Thymus (tissue), 11 donors: ENCODE measurements around the gene RBM25. TPM values are rescaled to one million over a fixed set of nuclear protein-coding genes. Genes with fewer than 3 reads are reported as not detected.
"Not testable (repeated sequence)": the region's sequence is repeated elsewhere in the genome, so short reads cannot be mapped to it uniquely, and the experiment has no call there.

Experiments used
- DNase-seq, 9 donors: peaks; one replicate each; pipeline ENCODE4 v3.0.0-alpha.2; 2013; ENCODE audit warnings: low spot score in 9 of 9, low read depth in 6 of 9, missing footprints in 1 of 9
- H3K27ac ChIP-seq, 2 donors: one replicate each; pipeline ENCODE4 v1.5.1; 2013; ENCODE audit warnings: control low read depth in 1 of 2, low read depth in 1 of 2, low read length in 1 of 2, mild to moderate bottlenecking in 1 of 2, moderate library complexity in 1 of 2
- H3K27me3 ChIP-seq, 2 donors: one replicate each; pipeline ENCODE4 v1.5.1; 2013; ENCODE audit warnings: low read length in 1 of 2; ENCODE audit not compliant: control insufficient read depth in 2 of 2, insufficient read depth in 1 of 2
- H3K36me3 ChIP-seq, 2 donors: one replicate each; pipeline ENCODE4 v1.5.1; 2013; ENCODE audit warnings: low read length in 1 of 2, mild to moderate bottlenecking in 1 of 2, moderate library complexity in 1 of 2; ENCODE audit not compliant: control insufficient read depth in 2 of 2, insufficient read depth in 2 of 2
- H3K4me1 ChIP-seq, 2 donors: one replicate each; pipeline ENCODE4 v1.5.1; 2013; ENCODE audit warnings: low read length in 2 of 2; ENCODE audit not compliant: control insufficient read depth in 2 of 2, insufficient read depth in 2 of 2
- H3K4me3 ChIP-seq, 2 donors: one replicate each; pipeline ENCODE4 v1.5.1; 2013; ENCODE audit warnings: low read length in 2 of 2, control low read depth in 1 of 2, mild to moderate bottlenecking in 1 of 2
- H3K9me3 ChIP-seq, 2 donors: one replicate each; pipeline ENCODE4 v1.5.1; 2013; ENCODE audit warnings: low read length in 1 of 2, mild to moderate bottlenecking in 1 of 2; ENCODE audit not compliant: control insufficient read depth in 2 of 2, insufficient read depth in 1 of 2
- WGBS: extraction: QIAGEN DNeasy Blood & Tissue Kit; methylation state at CpG from one replicate; pipeline ENCODE4 v1.1.7; 2013; 5-methylcytosine and 5-hydroxymethylcytosine counted together
- polyA plus RNA-seq: library from polyadenylated mRNA; stranded (reverse); fragments of 200-250 nt; gene quantifications from one replicate; pipeline ENCODE4 v1.2.3, GENCODE V29; 2013
- total RNA-seq: library from RNA; stranded (reverse); fragments of 120-200 nt; gene quantifications from one replicate; pipeline ENCODE4 v1.2.4, GENCODE V29; 2013
- donor health status: healthy.

The RBM25 gene
- total and polyA plus RNA-seq, 2 donors: 41.7 to 88.6 TPM

DNA sequence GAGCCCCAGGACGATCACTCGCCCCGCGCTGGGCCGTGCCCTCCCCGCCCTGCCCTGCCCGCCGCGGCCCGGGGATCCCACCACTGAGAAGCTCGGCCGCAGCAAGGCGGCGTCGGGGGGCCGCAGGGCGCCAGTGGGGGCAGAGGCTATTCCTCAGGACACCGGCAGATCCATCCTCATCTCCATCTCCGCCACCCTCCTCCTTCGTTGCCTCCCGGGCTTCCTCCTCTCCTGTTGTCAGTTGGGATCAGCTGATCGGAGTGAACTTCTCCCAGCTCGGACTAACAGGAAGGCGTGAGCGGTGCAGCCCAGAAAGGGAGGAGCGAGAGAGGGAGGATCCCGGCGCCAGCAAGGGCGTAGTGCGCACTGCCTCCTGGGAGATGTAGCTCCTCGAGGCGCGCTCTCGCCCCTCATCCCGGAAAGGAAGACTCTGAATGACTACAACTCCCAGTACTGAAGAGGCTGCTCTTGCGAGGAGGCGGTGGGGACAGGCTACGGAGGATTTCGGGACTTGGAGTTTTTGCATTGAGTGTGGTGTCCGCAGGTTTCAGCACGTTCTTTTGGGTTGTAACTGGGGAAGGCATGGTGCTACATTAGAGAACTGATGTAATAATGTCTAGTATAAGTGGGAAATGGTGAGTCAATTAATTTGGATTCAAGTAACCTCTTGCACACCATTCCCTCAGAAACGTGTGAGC is 31.3 kb upstream of the RBM25 start, which contains the start of gene ZFYVE1:
TSS of gene ZFYVE1 (minus strand) at position 262 of the 698 bp plus-strand sequence. CDS start 2,598 bp downstream, outside the sequence.
- peak; percentile 87 to 97 (median 91) for DNase-seq
- Histone ChIP-seq H3K36me3 (peaks cover 12 to 16% of the 10 kb centered on the region in 2 donors), H3K4me1 (peaks cover 4 to 7% of the 10 kb centered on the region in 2 donors), H3K27me3 (no peaks in the 10 kb centered on the region), H3K4me3 (peak within 1 kb of the TSS; percentile 77), H3K27ac (peak within 1 kb of the TSS in 1 of 2 donors; percentile 74), H3K9me3 (no peaks in the 10 kb centered on the region)
- 1% methylated on average over 42 of the region's 42 CpGs for WGBS

DNA sequence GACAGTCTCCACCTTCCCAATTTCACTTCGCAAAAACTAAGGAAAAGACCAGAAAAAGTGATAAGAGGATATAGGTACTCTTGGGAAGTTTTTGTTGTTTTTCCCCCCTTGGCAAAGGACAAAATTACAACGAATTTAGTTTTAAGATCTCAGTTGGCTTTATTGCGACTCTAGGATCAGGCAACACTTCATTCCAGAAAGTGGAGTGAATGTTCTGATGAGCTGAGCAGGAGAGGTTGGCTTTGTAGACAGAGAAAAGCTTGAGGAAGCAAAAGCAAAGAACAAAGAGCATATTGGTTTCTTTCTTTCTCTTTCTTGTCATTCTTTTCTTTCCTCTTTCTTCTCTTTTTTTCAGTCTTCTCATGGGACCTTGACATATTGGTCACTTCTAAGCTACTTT is 30.8 kb upstream of the RBM25 start:
- Histone ChIP-seq H3K4me3 (peak overlapping the region; percentile 77), H3K9me3 (no peaks in the 10 kb centered on the region), H3K4me1 (peaks cover 4 to 6% of the 10 kb centered on the region in 2 donors), H3K36me3 (peaks cover 12% of the 10 kb centered on the region in 2 donors), H3K27me3 (no peaks in the 10 kb centered on the region), H3K27ac (no peak overlapping the region)
- 57% methylated on average over 3 of the region's 3 CpGs for WGBS
- DNase-seq: no peak

DNA sequence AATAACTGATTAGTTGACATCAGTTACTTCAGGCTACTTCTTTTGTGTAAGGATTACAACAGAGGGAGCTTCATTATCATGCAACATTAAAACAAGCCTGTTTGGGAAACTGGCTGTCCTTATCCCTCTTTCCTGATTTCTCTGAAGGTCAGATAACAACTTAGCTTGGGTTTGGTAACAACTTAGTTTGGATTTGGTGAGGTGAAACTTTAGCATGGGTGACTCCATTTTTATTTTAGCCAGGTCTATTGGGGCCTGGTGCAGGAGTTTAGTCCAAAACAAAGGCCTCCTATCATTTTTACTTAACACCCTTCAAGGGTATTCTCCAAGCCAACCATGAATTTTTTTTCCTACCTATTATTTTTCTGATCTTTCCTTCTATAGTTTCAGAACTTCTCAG is 30.4 kb upstream of the RBM25 start:
- Histone ChIP-seq H3K27me3 (no peaks in the 10 kb centered on the region), H3K4me1 (peaks cover 4 to 6% of the 10 kb centered on the region in 2 donors), H3K9me3 (no peaks in the 10 kb centered on the region), H3K27ac (no peak overlapping the region), H3K36me3 (peaks cover 12% of the 10 kb centered on the region in 2 donors), H3K4me3 (no peak overlapping the region)
- DNase-seq: no peak

GRCh38 chr14:73036706-73037450 is 21.5 kb upstream of the RBM25 start:
- WGBS: 98% methylated on average over 9 of the region's 9 CpGs
- DNase-seq, H3K4me1 ChIP-seq, H3K36me3 ChIP-seq, H3K4me3 ChIP-seq, H3K27ac ChIP-seq, H3K27me3 ChIP-seq, H3K9me3 ChIP-seq: not testable (repeated sequence)

DNA sequence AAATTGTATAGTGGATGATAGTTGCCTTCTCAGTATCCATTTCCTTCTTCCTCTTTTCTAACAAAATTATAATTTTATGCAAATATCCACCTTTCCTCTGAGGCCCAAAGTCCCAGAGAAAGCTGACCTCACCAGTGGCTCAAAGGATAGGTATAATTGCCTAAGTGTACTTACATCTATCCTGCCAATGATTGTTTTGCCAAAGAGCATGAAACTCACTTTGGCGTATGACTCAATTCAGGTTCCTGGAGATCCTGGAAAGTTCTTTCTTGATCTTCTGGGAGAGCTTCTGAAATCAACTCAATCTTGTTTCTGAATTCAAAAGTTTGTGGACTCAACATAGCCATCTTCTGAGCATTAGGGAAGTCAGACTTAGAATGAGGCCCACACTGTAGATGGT is 10.5 kb upstream of the RBM25 start:
- H3K36me3 ChIP-seq: no peaks in the 10 kb centered on the region
- H3K9me3 ChIP-seq: no peaks in the 10 kb centered on the region
- H3K27me3 ChIP-seq: no peaks in the 10 kb centered on the region
- no peaks in the 10 kb centered on the region for H3K4me1 ChIP-seq
- DNase-seq: no peak
- H3K27ac ChIP-seq: no peak overlapping the region
- 97% methylated on average over 1 of the region's 1 CpG for WGBS
- H3K4me3 ChIP-seq: no peak overlapping the region

- no peaks in the 10 kb centered on the region for H3K27me3 ChIP-seq
- no peaks in the 10 kb centered on the region for H3K9me3 ChIP-seq
- WGBS: 94% methylated on average over 4 of the region's 4 CpGs
- H3K36me3 ChIP-seq: no peaks in the 10 kb centered on the region
- H3K27ac ChIP-seq: no peak overlapping the region
- no peak overlapping the region for H3K4me3 ChIP-seq
- no peaks in the 10 kb centered on the region for H3K4me1 ChIP-seq
- DNase-seq: no peak
Measured at GRCh38 chr14:73049428-73049827, 8.9 kb upstream of the RBM25 start.

DNA sequence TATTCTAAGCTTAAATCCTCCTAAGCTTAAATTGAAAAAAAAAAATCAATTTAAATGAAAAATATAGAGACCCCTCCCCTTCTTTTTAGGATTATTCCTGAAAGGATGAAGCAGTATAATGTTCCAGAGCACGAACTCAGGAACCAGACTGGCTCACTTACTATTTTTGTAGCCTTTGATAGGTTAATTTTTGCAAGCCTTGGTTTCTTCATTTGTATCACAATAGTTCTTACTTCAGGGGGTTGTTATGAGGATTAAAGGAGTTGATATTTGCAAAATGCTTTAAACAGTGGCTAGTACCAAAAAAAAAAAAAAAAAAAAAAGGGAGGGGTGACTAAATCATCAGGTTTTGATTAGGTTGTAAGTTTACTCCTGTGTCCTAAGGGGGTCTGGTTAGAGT is 3.1 kb upstream of the RBM25 start:
- H3K27me3 ChIP-seq: no peaks in the 10 kb centered on the region
- no peaks in the 10 kb centered on the region for H3K36me3 ChIP-seq
- H3K27ac ChIP-seq: no peak overlapping the region
- 97% methylated on average over 1 of the region's 1 CpG for WGBS
- H3K4me3 ChIP-seq: no peak overlapping the region
- no peak for DNase-seq
- peaks cover 0 to 4% of the 10 kb centered on the region in 2 donors for H3K4me1 ChIP-seq
- H3K9me3 ChIP-seq: no peaks in the 10 kb centered on the region

- Histone ChIP-seq H3K4me3 (peak overlapping the region; percentile 93 to 98), H3K27me3 (no peaks in the 10 kb centered on the region), H3K27ac (peak overlapping the region; percentile 96 to 97), H3K4me1 (peaks cover 0 to 4% of the 10 kb centered on the region in 2 donors), H3K36me3 (peaks cover 0 to 8% of the 10 kb centered on the region in 2 donors), H3K9me3 (no peaks in the 10 kb centered on the region)
- no peak for DNase-seq
- 14% methylated on average over 8 of the region's 8 CpGs for WGBS
Measured at GRCh38 chr14:73057944-73058223, 450 bp upstream of the RBM25 start.

GRCh38 chr14:73058922-73059673 is 764 bp downstream of the RBM25 start:
- peak overlapping the region; percentile 93 to 98 for H3K4me3 ChIP-seq
- no peaks in the 10 kb centered on the region for H3K27me3 ChIP-seq
- H3K9me3 ChIP-seq: no peaks in the 10 kb centered on the region
- peak in 4 of 9 donors; percentile 0 to 33 (median 5) for DNase-seq
- under 1% methylated on average over 27 of the region's 27 CpGs for WGBS
- H3K4me1 ChIP-seq: peaks cover 0 to 4% of the 10 kb centered on the region in 2 donors
- H3K36me3 ChIP-seq: peaks cover 0 to 15% of the 10 kb centered on the region in 2 donors
- peak overlapping the region; percentile 96 to 99 for H3K27ac ChIP-seq
